A172 (cell line): ENCODE results near the gene TFDP2. TPM values are rescaled to one million over a fixed set of nuclear protein-coding genes. Genes with fewer than 3 reads are reported as not detected.

ENCODE experiments used
- DNase-seq: peaks from one replicate; pipeline ENCODE4 v3.0.0-alpha.2; 2015; ENCODE audit warnings: low spot score
- total RNA-seq: library from RNA; depleted of rRNA; stranded (reverse); fragments of >200 nt; shearing (Covaris generic); gene quantifications from 2 replicates; pipeline ENCODE4 v1.2.3, GENCODE V29; 2014

The TFDP2 gene
- total RNA-seq, 1 experiment from 2014 or later: 76.4 TPM

DNA sequence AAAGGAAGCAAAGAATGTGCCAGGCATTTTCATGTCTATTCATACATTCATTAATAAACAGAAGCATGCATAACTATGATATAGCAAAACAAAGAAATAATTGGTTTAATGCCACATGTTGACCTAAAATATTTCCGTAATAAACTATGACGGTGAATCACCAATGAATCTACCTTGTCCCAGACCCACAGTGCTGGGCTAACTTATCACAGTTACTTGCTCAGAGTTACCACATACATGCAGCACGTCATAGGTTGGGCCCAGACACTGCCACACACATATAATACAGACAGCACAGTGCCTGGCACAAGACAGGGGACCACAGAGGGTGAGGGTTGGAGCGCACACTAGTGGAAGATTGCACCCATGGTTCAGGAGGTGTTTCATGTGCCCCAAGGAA, 186.0 kb downstream of the TFDP2 start:
- DNase-seq: no peak

DNA sequence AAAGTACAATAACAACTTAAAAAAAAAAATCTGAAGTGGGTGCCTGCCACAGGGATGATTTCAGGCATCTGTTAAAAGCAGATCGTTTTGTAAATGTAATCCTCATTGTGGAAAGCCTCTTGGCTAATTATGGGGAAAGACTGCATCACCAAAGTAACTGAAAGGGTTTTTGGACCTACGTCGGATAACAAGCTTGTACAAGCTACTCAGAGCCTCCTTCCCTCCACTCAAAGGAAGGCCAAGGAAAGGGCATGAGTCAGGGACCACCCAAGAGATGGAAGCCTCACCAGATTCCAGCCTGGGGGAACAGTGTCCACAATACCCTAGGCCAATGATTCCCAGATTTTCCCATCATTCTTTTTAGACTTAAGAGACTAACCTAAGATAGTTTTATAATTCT, 188.6 kb downstream of the TFDP2 start:
- DNase-seq: peak; percentile 28

DNA sequence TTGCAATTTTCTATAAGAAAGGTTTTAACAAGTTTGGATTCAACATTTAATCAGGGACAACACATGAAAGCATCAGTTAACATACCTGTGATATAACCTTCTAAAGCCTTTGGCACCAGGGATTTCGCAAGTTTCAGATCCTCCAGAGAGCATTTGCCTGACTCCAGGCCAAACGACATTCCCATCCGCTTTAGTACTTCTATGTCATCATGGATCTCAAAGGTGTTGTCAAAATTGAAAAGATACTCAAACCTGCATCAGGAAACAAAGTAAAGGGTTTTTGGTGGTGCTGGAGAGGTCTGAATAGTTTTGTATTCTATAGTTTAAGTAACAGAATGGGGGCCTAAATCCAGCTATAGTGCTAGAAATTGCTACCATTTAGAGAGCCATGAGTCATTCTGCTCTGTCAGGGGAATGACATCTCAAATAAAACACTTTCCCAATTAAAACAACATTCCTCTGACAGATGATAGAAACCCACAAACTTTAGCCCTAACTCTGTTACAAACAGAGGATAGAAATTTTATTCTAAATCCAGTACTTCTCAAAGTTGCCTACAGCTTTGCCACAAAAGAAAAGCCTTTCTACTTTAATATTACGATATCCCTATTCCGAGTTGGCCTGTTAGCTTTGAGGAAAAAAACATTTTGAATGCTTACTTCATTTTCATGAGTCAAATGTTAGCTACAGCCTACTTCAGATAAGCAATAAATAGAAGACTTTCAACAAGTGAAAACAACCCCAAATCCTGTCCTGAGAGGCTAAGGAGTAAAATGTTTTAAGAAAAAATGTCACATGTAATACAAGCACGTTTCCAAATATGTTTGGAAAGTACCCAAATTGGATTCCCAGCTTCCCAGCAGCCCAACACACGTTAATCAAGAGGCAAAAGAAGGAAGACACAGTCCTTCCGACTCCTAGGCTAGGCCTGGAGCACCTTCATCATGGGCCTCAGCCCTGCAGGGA, 189.5 kb downstream of the TFDP2 start:
- DNase-seq: peak; percentile 63

DNA sequence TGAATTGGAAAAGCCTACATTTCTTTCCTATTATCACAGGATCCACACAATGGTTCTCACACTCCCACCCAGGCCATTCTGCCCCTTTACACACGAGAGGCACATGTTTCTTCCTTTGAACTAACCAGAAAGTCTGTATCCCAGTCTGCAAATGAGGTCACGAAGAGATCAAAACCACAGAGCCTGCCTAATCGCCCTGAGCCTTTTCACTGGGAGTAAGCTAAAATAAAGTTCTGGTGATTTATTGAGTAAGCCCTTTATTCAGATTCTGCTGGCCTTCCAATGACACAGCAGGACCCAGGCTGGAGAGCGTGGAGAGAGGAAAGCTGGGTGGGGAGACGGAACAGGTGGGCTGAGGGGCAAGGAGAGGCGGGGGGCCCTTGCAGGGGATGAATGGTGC, 194.2 kb downstream of the TFDP2 start:
- peak; percentile 53 for DNase-seq

DNA sequence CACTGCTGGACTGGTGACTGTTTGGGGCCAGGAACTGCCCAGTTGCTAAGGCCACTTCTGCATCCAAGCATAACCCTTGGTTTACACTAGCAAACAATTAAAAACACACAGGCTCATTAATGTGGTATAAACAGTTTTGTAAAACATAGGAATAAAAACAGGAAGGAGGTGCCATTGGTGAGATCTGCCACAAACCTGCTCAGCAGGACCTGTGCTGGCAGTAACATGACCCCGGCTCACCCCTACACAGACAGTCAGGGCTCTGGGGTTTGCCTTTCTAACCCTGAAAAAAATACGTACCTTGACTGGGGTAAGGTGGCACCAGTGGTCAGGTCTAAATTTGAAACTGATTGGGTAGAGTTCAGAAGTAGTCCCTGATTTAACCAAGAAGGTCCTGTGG, 196.7 kb downstream of the TFDP2 start:
- no peak for DNase-seq

DNA sequence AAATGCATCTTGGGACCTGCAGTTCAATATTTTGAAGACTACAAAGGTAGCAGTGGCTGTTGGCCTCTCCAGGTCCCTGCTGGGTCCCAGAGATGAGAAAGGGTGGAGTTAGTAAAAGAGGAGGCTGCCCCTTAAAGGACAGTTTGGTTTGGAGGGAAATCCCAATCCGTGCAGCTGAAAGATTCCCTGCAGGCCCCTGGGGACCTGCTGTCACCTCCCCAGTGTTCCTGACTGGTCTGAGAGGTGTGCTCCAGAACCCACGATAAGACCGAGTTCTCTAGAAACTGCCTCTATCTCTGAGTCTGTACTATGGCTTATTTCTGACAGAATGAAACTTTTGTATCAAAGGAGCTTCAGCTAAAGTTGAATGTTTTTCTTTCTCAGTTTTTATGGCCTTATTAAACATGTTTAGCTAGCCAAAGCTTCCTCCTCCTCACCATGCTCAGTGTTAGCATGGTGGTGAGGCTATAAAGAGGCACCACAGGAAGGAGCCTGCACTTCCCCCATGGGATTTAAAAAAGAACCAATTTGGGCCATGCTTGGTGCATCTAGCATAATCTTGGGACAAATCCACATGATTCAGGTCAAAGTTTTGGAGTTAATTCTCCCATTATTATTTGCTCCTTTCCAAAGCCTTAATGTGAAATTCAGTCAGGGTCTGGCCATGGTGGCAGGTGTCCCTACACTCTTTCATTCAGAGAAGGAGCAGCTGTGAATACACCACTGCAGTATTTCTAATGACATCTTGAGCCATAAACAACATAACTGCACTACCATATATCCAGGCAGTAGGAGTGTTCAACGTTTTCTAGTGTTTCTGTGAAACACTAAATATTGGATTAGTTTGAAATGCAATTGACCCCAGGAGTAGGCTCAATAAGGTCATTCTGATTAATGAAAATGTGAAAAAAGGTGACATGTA, 198.5 kb downstream of the TFDP2 start:
- no peak for DNase-seq

DNA sequence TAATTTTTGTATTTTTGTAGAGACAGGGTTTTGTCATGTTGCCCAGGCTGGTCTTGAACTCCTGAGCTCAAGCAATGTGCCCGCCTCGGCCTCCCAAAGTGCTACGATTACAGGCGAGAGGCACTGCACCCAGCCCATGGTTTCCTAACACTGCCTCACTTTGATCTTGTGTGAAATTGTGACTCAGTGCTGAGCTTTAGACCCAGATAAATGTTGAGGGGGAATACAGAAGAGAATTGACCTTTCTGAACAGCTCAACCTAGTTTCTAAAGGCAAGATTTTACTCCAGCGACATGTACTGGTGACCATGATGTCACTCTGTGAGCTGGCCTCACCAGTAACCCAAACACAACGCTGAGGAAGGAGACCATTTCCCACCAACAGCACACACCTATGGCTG, 199.4 kb downstream of the TFDP2 start:
- no peak for DNase-seq

DNA sequence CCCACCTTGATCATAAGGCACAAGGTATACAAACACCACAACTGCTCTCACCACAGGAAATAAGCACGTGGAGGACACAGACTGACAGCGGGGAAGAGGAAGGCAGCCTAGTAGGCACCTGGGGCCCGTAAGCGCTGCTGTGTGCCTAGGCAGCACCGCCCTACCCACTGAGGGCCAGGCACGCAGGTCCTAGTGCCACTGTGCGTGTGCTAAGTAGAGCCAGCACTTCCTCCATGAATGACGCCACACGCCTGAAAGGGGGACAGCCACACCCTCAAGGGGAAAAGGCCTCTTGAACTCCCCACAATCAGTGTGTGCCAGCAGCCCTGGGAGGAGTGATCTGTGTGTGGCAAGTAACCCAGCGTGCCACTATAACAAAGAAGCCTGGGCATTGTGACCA, 199.9 kb downstream of the TFDP2 start:
- DNase-seq: no peak

DNA sequence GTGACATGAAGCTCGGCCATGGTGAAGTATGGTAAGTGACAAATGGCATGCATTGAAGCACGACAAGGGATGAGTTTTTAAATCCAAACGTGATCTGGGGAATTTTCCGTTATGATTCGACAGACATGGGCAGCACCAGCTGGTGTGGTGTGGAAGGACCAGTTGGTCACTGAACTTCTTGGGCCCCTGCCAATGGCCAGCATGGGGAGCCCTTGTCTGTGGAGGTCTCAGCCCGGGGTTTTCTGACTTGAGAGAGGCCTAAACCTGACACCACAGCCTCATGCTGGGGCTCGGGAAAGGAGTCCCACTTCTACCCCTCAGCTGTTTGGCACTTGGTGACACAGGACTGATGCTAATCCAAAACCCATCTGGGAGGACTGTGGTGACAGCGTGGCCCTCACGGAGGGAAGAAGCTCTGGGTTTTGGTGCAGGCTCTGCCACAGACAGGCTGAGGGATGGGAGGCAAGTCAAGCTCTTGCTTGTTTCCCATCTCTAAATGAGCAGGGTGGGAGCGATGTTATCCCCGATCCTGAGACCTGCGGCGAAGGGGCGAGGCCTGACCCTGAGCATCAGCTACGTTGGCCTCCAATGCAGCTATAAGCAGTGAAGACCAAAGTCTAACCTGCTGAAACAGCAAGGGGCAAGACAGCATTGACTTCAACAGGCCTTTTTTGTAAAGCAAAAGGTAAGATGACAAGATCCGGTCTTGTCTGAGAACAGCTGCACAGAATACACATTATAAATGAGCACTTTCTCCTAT, 203.4 kb downstream of the TFDP2 start:
- DNase-seq: no peak

DNA sequence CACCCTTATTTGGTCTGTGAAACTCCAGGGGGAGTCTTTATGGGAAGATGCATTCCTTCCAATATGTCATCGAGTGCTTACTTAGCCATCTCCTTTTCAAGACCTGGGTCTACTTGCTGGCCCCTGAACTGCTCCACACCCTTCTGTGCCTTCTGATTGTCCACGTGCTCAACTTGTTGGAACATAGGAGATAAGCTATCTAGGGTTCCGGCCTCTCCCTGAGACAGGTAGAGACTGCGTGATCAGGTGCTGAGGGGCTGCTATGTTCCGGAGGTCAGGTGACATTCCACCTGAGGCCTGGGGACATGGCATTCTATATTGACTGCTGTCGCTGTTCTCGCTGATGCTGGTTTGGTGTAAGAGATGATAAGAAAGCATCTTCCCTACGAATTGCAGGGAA, 207.3 kb downstream of the TFDP2 start:
- DNase-seq: no peak

DNA sequence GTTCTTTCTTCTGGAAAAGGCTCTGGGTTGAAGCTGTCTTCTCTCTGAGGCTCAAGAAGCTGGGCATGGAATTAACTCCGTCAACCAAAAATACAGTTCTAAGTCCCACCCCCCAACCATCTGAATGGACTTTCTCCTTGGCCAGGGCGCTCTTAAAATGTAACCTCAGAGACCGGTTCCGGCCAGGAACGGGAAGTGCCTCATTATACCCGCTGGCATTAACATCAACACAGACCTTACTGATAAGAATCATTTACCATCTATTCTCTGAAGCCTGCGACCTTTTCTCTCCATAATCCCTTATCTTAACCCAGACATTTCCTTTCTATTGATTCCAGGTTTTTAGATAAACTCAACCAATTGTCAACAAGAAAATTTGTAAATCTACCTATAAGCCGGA, 208.3 kb downstream of the TFDP2 start:
- peak; percentile 15 for DNase-seq

DNA sequence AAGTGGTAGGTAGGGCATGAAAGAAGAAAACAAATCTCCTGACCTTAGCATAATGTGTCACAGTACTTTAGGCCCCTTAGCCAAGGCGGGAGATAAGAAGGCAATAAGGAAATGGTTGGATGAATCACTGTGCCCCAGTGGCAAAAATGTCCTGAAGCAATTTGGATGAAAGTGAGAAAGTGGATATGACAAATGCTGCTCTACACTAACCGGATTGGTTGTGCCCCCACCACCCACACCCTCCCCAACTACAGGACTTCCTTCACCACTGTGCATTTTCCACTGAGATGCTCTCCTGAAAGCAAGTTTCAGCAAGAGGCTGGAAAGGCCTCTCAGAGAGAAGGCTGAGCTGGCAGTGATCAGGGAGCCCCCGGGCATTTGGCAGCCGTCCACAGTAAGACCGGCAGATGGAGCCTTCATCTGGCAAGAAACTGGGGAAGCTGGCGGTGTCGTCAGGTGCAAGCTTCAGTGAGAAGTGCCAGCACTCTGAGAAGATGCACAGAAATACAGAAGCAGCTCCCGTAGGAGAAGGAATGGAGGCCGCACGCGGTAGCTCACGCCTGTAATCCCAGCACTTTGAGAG, 209.1 kb downstream of the TFDP2 start:
- DNase-seq: peak; percentile 99

DNA sequence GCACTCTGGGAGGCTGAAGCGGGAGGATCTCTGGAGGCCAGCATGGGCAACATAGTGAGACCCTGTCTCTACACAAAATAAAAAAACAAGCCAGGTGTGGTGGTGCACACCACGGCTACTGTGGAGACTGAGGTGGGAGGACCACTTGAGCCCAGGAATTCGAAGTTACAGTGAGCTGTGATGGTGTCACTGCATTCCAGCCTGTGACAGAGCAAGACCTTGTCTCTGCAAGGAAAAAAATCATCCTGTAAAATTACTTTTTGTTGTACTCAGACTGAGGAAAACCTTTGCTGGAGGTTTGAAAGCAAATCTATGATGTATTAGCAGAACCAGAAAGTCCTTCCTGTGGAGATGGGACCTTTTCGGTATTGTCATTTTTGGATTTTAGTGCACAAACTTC, 209.6 kb downstream of the TFDP2 start:
- DNase-seq: no peak

DNA sequence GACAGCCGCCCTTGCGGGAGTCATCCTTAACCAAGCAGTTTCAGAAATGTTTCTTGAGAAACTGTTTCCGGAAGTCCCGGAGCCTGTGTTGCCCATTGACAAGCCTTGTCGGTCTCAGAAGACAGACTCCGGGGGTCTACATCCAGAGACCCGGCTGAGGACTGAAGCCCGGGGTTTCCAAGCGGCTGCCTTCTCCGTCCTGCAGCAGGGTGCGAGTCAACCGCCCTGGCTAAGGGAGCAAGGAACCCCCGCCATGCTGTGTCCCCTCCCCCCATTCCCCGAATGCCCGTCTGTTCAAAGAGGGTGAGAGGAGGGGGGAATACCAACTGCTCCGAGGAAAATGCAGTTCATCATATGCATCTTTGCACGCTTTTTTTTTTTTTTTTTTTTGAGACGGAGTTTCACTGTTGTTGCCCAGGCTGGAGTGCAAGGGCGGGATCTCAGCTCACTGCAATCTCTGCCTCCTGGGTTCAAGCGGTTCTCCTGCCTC, 211.3 kb downstream of the TFDP2 start:
- DNase-seq: no peak

DNA sequence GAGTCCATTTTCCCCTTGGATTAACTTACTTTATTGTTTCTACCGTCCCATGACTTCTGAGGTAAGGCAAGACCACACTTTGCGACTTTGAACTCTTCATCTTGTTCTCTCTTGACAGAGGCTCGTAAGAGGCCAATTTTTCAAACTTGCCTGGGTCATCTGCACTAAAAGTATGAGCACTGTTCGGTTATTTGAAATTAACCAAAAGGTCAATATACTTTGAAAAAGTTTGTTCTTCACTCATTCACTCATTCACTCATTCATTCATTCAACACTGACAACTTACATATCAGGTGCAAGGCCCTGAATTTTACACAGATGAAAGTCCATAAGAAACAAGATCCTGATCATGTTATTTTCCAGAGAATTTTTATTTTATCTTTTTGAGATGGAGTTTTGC, 215.0 kb downstream of the TFDP2 start:
- no peak for DNase-seq

DNA sequence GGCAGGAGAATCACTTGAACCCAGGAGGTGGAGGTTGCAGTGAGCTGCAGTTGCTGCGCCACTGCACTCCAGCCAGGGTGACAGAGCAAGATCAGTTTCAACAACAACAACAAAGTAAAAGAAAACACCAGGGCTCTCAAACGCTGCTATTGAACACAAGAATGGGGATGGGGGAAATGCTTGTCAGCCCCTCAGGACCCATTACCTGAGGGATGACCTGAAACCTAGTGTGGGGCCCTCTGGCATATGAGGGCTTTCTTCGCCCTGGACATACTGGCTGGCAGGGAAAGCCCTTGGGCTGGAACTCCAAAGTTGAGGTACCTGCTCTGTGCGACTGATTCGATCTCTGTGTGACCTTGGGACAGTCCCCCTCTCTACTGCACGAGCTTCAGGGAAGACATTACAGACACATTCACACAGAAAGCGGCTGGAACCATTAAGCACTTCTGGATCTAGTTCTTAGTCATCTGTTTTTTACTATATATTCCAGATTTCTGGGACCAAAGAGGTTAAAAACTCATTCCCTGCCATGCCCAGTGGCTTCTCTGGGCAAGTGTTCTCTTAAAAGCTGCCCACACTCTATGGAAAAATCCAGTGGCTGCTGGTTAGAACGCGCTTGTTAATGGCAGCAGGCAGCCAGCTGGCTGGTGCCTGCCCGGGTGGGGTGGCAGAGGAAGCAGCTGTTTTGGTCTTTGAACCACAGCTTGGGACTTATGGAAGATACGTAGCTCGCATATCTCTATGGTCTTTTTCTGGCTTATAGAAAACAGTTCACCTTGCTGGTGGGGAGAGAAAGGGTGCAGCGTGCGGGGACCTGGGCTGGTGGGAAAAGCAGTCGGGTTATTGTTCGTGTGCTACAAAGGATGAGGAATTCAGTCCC, 215.7 kb downstream of the TFDP2 start:
- no peak for DNase-seq

DNA sequence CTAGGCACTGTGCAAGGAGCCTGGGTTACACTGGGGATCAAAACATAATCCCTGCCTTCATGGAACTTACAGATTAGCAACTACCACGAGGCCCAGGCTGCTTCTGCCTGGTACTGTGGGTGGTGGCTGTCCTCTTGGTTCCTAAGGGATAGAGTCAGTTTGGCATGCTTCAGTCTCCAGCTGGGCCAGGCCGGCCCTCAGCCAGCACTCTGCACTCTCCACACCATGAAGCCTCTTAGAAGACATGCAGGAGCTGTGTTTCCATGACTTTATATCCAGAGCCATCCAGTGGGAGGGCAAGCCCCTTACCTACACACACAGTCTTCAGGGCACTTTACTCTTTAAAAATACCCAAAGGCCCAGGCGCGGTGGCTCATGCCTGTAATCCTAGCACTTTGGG, 218.5 kb downstream of the TFDP2 start:
- DNase-seq: no peak

DNA sequence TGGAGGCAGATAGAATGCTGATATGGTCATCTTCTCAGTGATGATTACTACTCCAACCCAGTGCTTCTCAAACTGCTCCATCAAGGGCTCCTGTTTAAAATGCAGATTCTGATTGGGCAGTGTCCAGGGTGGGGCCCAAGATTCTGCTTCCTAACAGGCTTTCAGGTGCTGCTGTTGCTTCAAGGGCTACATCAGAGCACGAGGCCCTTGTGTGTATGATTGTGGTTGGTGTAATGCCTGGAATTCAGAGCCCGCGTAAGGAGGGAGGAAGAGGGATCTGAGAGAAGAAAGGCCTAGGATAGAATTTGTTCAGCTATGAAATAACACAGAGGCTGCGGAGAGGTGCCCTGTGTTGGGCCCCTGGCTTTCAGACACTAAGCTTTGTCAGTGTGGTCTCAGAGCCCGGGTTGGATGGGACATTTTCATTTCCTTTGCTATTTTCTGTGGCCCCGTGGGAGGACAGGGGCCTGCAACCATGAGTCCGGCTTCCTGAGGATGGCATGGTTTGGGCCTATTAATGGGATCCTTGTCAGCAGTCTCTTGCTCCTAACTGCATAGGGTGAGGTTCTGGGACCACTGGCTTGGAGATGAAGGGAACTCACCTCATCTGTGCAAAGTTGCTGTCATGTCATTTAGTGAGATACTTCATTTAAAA, 219.9 kb downstream of the TFDP2 start:
- DNase-seq: no peak

DNA sequence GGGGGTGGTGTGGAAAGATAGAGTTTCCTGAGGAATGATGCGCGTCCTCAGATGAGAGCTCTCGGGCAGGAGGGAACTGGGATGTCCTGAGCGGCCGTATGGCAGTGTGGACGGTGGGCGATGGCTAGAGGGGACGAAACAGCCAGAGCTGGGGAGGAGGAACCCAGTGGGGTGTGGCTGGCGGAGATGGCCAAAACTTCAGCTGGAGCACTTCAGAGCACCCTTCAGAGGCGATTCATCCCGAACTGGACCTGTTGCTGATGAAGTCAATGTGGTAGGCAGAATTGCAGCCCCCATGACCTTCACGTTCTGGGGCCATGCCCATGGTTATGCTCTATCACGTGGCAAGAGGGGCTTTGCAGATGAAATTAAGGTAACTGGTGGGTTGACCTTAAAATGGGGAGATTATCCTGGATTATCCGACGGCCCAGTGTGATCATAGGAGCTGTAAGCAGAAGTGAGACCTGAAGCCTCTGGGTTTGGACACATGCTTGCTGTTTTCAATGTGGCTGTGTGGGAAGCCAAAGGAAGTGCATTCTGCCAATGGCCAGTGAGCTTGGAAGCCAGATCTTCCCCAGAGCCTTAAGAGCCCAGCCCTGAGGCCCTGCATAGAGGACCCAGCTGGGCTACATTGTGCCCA, 220.6 kb downstream of the TFDP2 start:
- no peak for DNase-seq
